Putamen (tissue), 1 donor: Measurements from ENCODE around the gene SLC15A5.

Experiments
- DNase-seq: peaks from one replicate; pipeline ENCODE4 v3.0.0-alpha.2; 2016; ENCODE audit warnings: low spot score

The SLC15A5 gene, protein sequence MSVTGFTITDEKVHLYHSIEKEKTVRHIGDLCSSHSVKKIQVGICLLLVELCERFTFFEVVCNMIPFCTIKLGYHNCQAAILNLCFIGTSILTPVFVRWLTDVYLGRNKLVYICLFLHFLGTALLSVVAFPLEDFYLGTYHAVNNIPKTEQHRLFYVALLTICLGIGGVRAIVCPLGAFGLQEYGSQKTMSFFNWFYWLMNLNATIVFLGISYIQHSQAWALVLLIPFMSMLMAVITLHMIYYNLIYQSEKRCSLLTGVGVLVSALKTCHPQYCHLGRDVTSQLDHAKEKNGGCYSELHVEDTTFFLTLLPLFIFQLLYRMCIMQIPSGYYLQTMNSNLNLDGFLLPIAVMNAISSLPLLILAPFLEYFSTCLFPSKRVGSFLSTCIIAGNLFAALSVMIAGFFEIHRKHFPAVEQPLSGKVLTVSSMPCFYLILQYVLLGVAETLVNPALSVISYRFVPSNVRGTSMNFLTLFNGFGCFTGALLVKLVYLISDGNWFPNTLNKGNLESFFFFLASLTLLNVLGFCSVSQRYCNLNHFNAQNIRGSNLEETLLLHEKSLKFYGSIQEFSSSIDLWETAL

DNA sequence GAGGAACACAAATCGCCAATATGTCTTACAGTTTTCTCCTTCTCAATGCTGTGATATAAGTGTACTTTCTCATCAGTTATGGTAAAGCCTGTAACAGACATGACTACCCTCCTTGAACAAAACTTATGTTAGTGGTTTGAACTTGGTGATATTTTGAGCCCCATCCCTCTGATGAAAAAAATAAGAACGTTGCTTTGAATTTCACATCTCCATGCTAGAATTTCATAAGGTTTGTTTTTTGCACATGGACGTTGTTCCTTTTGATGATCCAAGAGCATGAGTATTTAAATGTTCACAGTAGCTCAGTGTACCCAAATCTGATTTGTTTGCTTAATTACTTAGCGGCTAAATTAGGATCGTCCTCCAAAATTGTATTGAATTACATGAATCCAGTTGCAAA, at the start of gene SLC15A5:
SLC15A5 (minus strand) TSS at position 101 of the 400 bp plus-strand sequence; CDS start at position 101, 0 bp downstream.
- no peak for DNase-seq

DNA sequence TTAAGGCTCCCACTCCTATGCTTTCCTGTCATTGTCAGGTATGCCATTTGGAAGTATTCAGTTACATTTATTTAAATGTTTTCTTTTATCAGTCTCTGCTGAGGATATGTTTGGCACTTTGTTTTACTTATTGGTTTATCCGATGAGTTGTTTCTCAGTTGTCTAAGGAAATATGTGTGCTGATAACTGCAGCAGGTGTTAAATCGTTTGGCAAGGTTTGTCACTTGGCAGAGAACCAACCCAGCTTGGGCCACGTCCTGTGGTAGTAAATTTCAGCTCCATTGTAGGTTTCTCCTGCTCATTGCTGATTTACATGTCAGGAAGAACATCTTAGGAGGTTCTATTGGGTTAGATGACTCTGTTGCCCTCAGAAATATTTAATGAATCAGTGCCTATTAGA, 47.9 kb upstream of the SLC15A5 start:
- no peak for DNase-seq

DNA sequence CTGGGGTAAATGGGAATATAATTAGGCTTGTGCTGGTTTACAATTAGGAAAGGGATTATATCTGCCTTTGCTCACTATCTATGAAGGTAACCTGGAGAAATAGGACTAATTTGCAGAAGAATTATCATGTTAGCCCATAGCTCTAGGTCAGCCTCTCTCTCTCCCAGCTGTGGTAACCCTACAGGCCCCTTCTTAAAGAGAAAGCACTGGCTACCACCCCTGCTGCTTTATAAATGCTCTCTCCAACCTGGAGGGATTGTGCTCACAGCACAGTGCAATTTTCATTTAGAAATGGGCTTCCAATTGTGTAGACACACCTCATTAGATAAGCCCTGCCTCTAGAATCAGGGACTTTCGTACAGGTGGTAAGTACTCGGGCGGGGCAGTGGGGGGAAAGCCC, 47.3 kb upstream of the SLC15A5 start:
- no peak for DNase-seq

DNA sequence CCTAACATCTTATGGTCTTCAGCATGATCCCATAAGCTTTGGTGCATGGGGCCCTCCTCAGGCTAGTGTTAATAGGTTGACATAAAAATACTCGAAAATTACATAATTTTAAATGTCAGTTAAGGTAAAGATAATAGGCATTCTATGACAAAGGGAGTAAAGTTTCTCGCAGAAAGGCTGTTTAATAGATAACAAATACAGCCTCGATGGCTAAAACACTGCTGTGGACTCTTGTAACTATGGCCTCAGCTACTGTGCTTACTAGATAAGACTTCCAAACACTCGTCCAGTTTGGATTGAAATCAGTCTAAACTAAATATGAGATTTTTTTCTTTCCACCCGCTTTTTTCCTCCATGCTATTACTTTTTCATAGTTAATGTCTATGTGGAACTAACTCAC, 46.8 kb upstream of the SLC15A5 start:
- DNase-seq = no peak

DNA sequence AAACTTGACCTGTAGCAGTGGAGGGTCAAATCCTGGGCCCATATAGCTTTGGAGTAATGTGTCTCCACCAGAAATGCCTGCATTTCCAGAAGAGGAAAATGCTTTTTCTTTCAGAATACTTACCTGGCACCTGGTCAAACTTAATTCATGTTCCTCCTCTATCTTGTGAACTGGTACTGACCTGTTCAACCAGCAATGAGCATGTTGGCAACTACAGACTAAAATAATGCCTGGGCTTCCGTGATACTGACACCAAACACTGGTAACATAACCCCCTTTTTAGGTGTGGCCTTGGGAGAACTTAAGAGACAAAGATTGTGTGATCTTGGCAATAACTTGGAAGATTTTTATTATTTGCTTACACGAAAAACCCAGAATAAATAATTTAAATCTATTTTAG, 46.2 kb upstream of the SLC15A5 start:
- no peak for DNase-seq

DNA sequence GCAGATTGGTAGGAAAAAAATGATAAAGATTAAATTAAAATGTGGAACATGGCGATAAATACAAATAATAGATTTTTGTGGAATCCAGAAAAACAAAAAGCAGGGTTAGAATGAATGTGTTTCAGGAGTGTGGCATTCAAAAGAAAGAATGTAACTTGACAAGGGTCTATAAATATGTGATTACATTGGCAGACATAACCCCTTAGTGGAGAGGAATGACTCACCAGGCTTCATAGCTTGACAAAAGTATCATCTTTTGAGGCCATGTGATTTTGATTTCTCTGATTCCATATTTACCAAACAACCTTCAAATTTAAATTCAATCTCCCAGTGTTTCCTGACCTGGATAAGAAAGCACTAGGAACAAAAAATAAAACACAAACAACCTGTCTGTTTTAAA, 45.5 kb upstream of the SLC15A5 start:
- no peak for DNase-seq

DNA sequence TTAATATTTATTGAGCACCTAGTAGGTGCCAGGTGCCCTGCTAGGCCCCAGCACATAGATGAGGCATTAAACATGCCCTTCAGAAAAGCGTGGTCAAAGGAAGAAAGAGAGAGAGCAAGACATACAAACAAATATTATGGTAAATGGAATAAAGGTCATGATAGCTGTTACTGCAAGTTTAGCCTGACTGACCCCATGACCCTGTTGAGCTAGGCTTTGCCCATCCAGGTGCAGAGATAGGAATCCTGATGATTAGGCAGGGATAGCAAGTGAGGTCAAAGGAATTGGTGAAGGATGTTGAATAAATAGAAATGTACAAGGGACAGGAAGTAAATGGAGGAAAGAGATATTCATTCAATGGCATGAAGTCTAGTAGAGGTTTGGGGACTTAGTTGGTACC, 33.4 kb upstream of the SLC15A5 start:
- no peak for DNase-seq

DNA sequence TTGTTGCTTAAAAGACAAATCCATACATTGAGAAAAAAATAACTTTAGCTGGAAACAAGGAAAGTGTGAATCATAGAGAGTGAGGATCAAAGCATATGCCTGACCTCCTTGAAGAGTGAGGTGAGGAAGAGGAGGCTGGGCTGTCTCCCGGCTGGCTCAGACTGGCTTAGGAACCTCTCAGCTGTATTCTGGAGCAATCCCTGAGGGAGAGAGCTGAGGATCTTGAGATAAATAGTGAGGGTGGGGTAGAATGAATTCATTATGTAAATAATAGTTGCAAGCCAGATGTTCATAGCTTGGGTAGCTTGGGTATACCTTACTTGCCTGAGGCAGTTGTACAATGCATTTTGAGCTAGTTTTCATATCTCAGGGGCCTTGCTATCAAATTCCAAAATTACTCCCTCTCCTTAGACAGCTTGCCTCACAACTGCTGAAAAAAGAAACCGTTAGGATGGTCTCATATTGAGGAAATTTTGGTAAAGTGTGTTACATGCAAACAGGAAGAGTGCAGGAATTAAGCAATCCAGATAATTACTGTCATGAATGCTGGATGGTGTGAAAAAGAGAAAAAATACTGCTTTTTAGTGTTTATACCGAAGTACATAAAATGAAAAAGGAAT, 30.5 kb upstream of the SLC15A5 start:
- no peak for DNase-seq

DNA sequence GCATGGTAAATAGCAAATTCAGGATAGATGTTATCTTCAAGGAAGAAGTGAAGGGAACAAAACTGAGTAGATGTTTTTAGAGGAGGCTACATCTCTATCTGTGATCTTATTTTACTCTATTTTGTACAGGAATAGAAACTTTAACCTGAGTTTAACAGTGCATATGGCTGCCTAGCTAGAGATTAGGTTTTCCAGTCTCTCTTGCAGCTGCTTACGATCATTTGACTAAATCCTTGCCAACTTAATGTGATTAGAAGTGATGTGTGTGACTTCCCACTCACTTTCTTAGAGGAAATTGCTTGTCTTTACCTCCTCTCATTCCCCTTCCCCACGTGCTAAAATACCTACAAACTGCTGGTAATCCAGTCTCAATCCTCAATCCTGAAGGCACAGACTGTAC, 26.5 kb upstream of the SLC15A5 start:
- peak; percentile 22 for DNase-seq

DNA sequence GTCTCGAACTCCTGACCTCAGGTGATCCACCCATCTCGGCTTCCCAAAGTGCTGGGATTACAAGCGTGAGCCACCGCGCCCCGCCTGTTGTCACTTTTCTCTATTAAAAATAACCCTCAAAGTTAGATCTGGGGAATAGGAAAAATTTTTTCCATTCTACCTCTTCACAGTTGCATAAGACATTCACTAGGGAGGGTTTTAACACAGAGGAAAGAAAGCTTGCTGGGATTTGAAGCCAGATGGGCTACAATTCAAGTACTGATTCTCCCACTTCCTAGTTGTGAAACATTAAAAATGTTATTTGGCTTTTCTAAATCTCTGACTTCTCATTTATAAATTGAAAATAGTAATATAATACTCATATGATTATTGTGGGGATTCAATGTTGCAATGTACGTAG, 23.3 kb upstream of the SLC15A5 start:
- no peak for DNase-seq

DNA sequence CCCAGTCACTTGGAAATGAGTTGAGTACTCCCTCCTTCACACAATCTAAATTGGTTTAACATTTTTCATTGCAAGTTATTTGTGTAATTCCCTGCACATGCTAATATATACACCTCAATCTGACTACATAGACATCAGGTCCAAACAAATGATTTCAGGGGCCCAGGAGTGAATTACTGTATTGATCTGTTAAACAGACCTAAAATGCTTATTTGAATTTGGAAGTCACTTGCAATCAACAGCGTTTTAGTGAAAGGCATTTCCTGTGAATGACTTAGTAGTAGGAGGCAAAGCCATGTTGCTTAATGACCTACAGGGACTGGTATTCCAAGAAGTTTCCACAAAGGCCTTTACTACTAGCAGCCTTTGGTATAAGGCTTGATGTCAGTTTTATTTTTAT, 22.6 kb upstream of the SLC15A5 start:
- DNase-seq = no peak

DNA sequence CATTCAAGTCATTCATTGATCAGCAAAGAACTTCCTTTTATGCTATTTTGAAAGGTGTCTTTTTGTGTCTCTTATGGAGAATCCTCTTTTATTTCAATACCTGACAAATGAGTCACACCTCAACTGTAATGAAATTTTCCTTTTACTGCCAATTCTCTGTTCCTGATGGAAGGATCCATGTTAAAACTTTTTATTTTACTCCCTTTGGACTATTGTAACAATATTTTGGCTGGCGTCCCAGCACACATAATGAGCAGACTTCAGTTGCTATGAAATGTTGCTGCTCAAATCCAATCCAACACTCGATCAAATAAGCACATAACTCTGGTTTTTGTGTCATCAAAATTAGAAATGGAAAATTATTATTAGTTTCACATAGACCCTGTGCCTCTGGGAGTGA, 21.9 kb upstream of the SLC15A5 start:
- no peak for DNase-seq

DNA sequence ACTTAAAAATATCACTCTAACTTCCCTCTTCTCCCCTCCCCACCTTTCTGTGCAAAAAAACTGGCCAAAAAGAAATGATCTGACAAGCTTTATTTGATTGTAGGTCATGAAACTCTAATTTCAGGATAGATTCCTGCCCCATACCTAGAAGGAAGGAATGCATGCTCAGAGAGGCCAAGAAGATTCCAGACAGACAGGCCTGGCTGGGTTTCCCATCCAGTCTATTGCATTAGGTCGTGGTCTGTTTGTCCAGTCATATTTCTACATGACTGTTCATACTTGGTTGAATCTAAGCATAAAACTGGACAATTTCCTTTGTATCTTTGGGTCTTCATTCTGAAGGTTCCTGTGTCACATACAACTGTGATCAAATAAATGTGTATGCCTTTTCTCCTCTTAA, 20.0 kb upstream of the SLC15A5 start:
- no peak for DNase-seq

DNA sequence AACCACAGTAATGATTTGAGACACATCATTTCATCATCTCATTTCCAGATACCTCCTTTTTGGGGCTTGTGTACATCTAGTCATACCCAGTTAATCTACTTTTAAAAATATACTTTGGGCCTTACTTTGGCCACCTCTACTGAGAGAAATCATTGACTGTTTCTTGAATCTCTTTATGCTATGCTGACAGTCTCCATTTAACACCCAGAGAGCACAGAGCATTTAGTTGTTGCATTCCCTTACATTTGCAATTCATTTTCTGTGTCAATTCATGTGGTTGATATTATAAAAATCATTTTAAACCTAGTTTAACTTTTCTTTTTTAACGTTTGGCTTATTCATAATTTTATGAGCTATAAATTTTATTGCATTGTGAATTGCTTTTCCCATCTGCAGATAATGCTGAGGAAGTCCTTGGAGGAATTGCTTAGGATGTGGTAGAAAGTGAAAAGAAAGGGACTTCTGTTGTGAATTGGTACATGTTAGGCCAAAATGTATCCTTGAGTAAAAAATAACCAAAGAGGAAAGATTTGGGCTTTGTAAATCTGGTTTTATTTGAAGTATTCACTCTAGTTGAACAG, 17.0 kb upstream of the SLC15A5 start:
- no peak for DNase-seq

DNA sequence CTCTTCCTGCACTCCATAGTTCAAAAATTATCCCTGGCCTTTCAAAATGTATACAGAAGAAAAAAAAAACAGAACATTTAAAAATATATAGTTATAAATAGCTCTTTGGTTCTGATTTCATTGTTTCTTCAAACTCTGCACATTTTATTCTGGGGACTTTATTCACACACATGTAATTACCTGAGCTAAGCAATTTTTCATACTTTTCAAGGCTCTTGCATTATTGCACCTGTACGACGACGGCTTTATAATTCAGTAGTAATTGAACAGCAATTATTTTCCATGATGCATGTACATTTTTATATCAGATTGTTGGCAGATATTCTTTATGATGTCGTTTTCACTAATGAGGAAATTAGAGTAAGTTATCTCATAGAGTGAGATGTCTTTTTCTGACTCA, 13.5 kb upstream of the SLC15A5 start:
- no peak for DNase-seq

DNA sequence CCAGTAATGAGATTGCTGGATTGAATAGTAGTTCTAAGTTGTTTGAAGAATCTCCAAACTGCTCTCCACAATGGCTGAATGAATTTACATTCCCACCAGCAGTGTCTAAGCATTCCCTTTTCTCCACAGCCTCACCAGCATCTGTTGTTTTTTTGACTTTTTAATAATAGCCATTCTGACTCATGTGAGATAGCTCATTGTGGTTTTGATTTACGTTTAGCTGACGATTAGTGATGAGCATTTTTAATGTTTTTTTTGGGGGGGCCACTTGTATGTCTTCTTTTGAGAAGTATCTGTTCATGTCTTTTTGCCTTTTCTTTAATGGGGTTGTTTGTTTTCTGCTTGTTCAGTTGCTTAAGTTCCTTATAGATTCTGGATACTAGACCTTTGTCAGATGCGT, 8.1 kb upstream of the SLC15A5 start:
- DNase-seq = no peak

DNA sequence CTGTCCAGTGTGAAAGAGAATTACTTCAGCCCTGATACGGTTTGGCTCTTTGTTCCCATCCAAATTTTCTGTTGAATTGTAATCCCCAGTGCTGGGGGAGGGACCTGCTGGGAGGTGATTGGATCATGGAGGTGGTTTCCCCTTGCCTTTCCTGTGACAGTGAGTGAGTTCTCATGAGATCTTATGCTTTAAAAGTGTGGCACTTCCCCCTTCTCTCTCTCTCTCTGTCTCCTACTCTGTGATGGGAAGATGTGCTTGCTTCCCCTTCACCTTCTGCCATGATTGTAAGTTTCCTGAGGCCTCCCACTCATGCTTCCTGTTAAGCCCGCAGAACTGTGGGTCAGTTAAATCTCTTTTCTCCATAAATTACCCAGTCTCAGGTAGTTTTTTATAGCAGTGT, 5.5 kb upstream of the SLC15A5 start:
- no peak for DNase-seq

DNA sequence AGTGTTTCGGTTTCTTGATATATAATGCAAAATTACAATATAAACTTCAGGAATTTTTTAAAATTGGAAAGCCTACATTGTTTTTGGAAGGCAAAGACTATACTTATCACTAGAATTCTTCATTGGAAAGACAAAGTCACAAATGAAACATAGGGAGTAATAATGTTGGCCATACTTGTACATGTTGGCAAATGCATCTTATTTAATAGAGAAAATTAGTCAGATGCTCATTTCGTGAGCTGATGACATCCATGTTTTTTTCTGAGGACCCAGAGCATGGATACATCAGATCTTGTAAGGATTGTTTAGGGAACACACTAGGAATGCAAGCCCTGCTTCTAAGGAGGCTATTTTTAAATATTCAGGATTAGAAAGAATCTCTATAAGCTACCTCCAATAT, 4.6 kb upstream of the SLC15A5 start:
- no peak for DNase-seq

DNA sequence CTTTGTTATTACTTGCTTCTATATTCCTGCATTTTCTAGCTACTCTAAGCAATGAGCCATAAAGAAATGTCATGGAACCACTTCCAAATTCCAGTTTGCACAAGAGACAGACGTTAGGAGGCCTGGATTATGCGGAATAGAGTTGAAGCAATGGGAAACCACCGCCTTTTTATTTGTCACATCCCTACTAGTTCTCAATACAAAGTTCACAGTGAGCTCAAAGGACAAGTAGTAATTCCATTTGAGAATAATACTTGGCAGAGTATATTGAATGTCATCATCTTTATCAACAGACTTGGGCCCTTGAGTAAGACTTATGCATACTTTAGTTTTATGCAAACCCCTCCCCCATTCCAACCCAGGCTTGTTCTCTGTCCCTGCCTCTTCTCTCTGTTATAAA, 3.7 kb upstream of the SLC15A5 start:
- no peak for DNase-seq

DNA sequence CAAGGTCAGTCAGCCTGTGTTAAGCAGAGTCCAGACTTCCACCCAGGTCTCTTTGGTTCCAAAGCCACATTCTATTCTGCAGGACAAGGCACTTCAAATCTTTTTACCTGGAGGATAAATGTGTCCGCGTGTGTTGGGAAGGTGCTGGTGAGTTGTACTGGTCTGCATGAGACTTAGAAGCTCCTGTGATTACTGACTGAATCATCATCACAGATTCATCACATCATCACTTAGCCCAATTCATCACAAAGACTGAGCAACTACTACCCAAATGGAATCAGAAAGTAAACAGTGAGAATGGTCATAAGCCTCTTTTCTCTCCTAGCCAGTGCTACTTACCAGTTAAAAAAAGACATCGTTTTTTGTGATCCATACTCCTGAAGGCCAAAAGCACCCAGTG, 5.3 kb downstream of the SLC15A5 start:
- DNase-seq = no peak

DNA sequence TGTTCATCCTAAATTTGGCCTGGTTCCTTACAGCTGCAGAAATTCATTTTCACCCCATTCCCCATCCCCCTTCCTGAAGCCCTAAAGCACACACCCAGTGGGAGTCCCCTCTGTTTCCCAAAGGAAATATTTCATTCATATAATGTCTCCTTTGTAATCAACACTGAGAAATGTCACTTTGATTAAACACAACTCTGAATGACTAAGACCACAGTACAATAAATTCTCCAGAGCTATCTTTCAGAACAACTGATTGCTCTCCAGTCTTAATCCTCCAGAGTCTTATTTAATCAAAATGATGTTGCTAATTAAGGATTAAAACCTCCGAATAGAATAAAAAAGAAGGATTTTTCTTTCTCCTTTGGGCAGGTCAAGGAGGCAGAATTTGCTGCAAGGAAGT, 6.4 kb downstream of the SLC15A5 start:
- DNase-seq = no peak

DNA sequence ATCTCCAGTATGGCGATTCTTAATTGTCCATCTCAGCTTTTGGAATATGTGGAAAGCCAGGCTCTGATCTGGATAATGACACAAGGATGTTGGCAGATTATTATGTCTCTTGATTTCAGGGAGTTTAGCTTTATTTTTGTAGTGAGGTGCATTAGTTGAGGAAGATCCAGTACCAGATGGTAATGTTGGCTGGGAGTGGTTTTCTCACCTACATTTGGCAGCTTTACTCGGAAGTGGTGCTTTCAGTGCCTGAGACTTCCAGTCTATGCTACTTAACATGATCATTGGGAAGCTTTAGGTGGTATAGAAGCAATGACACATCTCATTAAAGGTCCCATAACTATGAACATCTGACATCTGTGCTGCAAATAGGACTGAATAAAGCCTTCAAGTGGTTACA, 7.5 kb downstream of the SLC15A5 start:
- no peak for DNase-seq

DNA sequence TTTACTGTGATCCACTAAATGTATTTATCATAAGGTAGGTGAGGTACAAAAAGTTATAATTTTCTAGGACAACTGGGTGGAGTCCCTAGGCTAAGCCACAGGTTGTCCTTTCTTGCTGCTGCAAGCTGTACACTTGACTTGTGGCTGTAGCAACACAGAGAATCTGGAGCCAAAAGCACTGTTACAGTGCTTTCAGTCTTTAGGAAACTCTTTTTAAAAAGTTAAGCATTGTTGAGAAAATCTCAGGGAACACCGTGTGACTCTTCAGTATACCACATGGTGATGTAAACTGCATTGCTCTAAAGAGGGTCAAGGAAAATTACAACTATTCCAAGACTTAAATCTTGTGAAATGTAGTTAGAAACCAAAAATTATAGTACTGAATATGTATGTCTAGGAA, 11.4 kb downstream of the SLC15A5 start:
- no peak for DNase-seq
